DND-41 (cell line): ENCODE results near the gene MIA2.

Experiments used
- ATAC-seq: fragments of 200-7000 bp; cut with Tn5 transposase; 3 replicates; pipeline ENCODE4 v1.9.1; 2021; ENCODE audit warnings: low read depth; ENCODE audit not compliant: insufficient read depth
- DNase-seq: peaks from one replicate; pipeline ENCODE4 v3.0.0-alpha.2; 2020
- H2AFZ ChIP-seq: 2 replicates; pipeline ENCODE4 v1.6.0; 2012; ENCODE audit warnings: low read depth, low read length
- H3K27ac ChIP-seq: 2 replicates; pipeline ENCODE4 v1.5.1; 2012; ENCODE audit warnings: low read length, inconsistent platforms
- H3K27me3 ChIP-seq: fragments of 200-600 bp; sonication (generic); 2 replicates; pipeline ENCODE4 v1.6.0; 2012; ENCODE audit warnings: low read length, mild to moderate bottlenecking, inconsistent platforms; ENCODE audit not compliant: insufficient read depth, poor library complexity
- H3K36me3 ChIP-seq: 2 replicates; pipeline ENCODE4 v1.5.1; 2012; ENCODE audit warnings: low read length, inconsistent platforms; ENCODE audit not compliant: insufficient read depth
- H3K4me1 ChIP-seq: 2 replicates; pipeline ENCODE4 v1.5.1; 2012; ENCODE audit warnings: mild to moderate bottlenecking, low read length; ENCODE audit not compliant: insufficient read depth
- H3K4me2 ChIP-seq: 2 replicates; pipeline ENCODE4 v1.6.0; 2012; ENCODE audit warnings: mild to moderate bottlenecking, moderate library complexity, low read length, inconsistent platforms; ENCODE audit not compliant: insufficient read depth
- H3K4me3 ChIP-seq, 2 experiments: fragments of 200-600 bp in 1 of 2; shearing (Covaris generic) in 1 of 2; 2 replicates each; pipeline ENCODE4 v1.5.1; 2012 to 2016; ENCODE audit warnings: inconsistent platforms in 2 of 2, low read length in 2 of 2, mild to moderate bottlenecking in 2 of 2, low read depth in 1 of 2, moderate library complexity in 1 of 2
- H3K79me2 ChIP-seq: 2 replicates; pipeline ENCODE4 v1.6.0; 2012; ENCODE audit warnings: low read length, inconsistent platforms; ENCODE audit not compliant: insufficient read depth
- H3K9ac ChIP-seq: 2 replicates; pipeline ENCODE4 v1.6.0; 2012; ENCODE audit warnings: low read depth, mild to moderate bottlenecking, inconsistent platforms, low read length, moderate library complexity
- H3K9me3 ChIP-seq: 2 replicates; pipeline ENCODE4 v1.5.1; 2012; ENCODE audit warnings: low read length, moderate library complexity, mild to moderate bottlenecking, inconsistent platforms; ENCODE audit not compliant: insufficient read depth, severe bottlenecking
- H4K20me1 ChIP-seq: 2 replicates; pipeline ENCODE4 v1.6.0; 2012; ENCODE audit warnings: low read length; ENCODE audit not compliant: insufficient read depth
- EZH2 ChIP-seq: IDR thresholded peaks from 3 replicates; pipeline ENCODE4 v1.6.1; 2012; ENCODE audit warnings: borderline replicate concordance, low read depth, mild to moderate bottlenecking, moderate library complexity, low read length, inconsistent platforms; ENCODE audit not compliant: severe bottlenecking
- TF ChIP-seq, protein P1 (sequence below): IDR thresholded peaks from 2 replicates; pipeline ENCODE4 v1.5.1; 2012; ENCODE audit warnings: borderline replicate concordance, low read length, moderate library complexity, mild to moderate bottlenecking; ENCODE audit not compliant: poor library complexity, severe bottlenecking; ENCODE audit errors: extremely low read depth

MIA2 gene

GRCh38 chr14:39367387-39367751 is 133.7 kb downstream of the MIA2 start:
- Histone ChIP-seq H4K20me1 (peaks cover 4% of the 10 kb centered on the region; the same call in 1 of the 2 replicates), H3K4me1 (no peaks in the 10 kb centered on the region), H3K4me3 (no peak overlapping the region), H3K27ac (no peak overlapping the region), H3K9ac (no peak overlapping the region), H3K27me3 (no peaks in the 10 kb centered on the region), H3K36me3 (peaks cover 5% of the 10 kb centered on the region; the same call in 1 of the 2 replicates), H3K9me3 (no peaks in the 10 kb centered on the region), H3K4me2 (no peak overlapping the region), H2AFZ (no peak overlapping the region), H3K79me2 (no peaks in the 10 kb centered on the region)
- TF ChIP-seq, protein P1, sequence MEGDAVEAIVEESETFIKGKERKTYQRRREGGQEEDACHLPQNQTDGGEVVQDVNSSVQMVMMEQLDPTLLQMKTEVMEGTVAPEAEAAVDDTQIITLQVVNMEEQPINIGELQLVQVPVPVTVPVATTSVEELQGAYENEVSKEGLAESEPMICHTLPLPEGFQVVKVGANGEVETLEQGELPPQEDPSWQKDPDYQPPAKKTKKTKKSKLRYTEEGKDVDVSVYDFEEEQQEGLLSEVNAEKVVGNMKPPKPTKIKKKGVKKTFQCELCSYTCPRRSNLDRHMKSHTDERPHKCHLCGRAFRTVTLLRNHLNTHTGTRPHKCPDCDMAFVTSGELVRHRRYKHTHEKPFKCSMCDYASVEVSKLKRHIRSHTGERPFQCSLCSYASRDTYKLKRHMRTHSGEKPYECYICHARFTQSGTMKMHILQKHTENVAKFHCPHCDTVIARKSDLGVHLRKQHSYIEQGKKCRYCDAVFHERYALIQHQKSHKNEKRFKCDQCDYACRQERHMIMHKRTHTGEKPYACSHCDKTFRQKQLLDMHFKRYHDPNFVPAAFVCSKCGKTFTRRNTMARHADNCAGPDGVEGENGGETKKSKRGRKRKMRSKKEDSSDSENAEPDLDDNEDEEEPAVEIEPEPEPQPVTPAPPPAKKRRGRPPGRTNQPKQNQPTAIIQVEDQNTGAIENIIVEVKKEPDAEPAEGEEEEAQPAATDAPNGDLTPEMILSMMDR = no peak
- no peak for TF ChIP-seq EZH2
- DNase-seq = no peak
- no peak for ATAC-seq

DNA sequence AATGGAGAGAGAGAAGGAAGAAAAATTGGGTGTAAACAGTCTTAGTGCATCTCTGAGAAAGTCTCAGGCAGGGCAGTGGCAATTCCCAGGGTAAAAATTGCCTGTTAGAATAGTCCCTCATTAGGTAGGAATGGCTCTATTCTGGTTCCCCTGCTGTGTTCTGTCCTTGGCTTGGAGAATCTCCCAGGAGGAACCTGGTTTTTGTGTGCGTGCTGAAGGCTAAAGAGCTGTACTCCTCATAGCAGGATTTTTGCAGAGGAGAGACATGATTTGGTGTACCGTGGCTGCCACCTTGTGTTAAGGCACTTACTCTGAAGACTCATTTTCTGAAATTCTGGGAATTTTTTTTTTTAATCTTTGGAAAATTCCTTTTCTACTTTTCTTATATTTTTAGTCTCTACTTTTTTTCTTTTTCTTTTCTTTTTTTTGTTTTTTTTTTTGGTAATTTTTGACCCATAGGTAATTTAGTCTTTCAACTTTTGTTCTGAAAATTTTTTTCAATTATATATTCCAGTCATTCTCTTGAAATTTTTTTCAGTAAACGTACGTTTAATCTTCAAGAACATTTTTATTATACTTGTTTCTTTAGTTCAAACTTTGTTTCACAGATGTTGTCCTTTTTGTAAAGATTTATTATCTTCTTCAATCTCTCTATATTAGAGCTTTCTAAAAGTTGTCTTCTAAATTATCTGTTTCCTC is 134.7 kb downstream of the MIA2 start:
- Histone ChIP-seq H3K9me3 (no peaks in the 10 kb centered on the region), H3K36me3 (peaks cover 5% of the 10 kb centered on the region; the same call in 1 of the 2 replicates), H3K4me3 (no peak overlapping the region), H3K9ac (no peak overlapping the region), H2AFZ (no peak overlapping the region), H3K4me1 (no peaks in the 10 kb centered on the region), H3K27ac (no peak overlapping the region), H4K20me1 (peaks cover 4% of the 10 kb centered on the region; the same call in 1 of the 2 replicates), H3K4me2 (no peak overlapping the region), H3K79me2 (no peaks in the 10 kb centered on the region), H3K27me3 (no peaks in the 10 kb centered on the region)
- DNase-seq = peak; percentile 49
- TF ChIP-seq EZH2 = no peak
- TF ChIP-seq, protein P1 = peak; percentile 61
- peak; percentile 67; the same call in 2 of the 3 replicates for ATAC-seq

DNA sequence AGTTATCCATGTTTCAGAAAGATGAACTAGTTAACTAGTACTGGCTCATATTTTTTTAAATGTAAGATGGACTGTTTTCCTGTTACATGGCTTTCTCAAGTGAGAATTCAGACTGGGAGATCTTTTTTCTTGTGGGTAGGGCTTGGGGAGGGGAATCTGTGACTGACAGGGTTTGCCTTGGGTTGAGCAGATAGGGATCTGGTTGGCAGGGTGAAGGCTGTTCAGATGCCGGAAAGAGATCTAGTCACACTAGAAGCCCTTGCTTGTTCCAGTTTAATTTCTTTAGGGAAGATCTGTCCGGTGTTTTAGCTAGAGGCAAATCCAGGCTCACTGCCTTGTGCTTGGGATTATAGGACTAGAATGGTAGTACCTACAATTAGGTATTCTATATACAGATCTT is 135.3 kb downstream of the MIA2 start:
- Histone ChIP-seq H3K4me3 (no peak overlapping the region), H3K27me3 (no peaks in the 10 kb centered on the region), H3K79me2 (no peaks in the 10 kb centered on the region), H3K4me1 (no peaks in the 10 kb centered on the region), H3K9ac (no peak overlapping the region), H3K9me3 (no peaks in the 10 kb centered on the region), H3K36me3 (peaks cover 5% of the 10 kb centered on the region; the same call in 1 of the 2 replicates), H4K20me1 (peaks cover 4% of the 10 kb centered on the region; the same call in 1 of the 2 replicates), H3K4me2 (no peak overlapping the region), H3K27ac (no peak overlapping the region), H2AFZ (no peak overlapping the region)
- no peak for TF ChIP-seq EZH2
- TF ChIP-seq, protein P1 = no peak
- ATAC-seq (no peak), DNase-seq (no peak)
